GM18517 (cell line): ENCODE measurements around the gene STAT5A.
"Not testable (repeated sequence)": the region's sequence is repeated elsewhere in the genome, so short reads cannot be mapped to it uniquely, and the experiment has no call there.

Experiments
- ATAC-seq: cut with Tn5 transposase; IDR thresholded peaks from one replicate; pipeline ENCODE4 v1.9.1; 2021; ENCODE audit warnings: mild to moderate bottlenecking, moderate library complexity; ENCODE audit not compliant: unreplicated experiment

STAT5A gene

GRCh38 chr17:42287977-42288802 lies at the start of gene STAT5A:
Gene STAT5A (plus strand): TSS chr17:42288498. CDS start chr17:42289412, 914 bp downstream.
- ATAC-seq, result peak; percentile 42

GRCh38 chr17:42239576-42239975 lies 48.7 kb upstream of the STAT5A start:
- ATAC-seq, result not testable (repeated sequence)

DNA sequence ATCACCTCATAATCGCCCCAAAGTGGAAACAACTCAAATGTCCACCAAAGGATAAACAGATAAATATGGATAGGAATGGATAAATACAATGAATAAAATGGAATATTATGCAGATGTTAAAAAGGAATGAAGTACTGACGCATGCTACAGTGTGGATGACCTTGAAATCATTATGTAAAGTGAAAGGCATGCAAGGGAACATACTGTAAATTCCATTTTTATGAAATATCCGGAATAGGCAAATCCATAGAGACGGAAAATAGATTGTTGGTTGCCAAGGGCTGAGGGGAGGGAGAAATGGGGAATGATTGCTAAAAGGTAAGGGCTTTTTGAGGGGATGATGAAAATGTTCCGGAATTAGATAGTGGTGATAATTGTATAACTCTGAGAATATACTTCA lies 48.1 kb upstream of the STAT5A start:
- ATAC-seq, result no peak

GRCh38 chr17:42240863-42241262 lies 47.4 kb upstream of the STAT5A start:
- not testable (repeated sequence) for ATAC-seq

GRCh38 chr17:42241871-42242270 lies 46.4 kb upstream of the STAT5A start:
- ATAC-seq, result no peak

GRCh38 chr17:42243493-42243982 lies 44.8 kb upstream of the STAT5A start:
- no peak for ATAC-seq

GRCh38 chr17:42244116-42244515 lies 44.2 kb upstream of the STAT5A start:
- ATAC-seq, result not testable (repeated sequence)

DNA sequence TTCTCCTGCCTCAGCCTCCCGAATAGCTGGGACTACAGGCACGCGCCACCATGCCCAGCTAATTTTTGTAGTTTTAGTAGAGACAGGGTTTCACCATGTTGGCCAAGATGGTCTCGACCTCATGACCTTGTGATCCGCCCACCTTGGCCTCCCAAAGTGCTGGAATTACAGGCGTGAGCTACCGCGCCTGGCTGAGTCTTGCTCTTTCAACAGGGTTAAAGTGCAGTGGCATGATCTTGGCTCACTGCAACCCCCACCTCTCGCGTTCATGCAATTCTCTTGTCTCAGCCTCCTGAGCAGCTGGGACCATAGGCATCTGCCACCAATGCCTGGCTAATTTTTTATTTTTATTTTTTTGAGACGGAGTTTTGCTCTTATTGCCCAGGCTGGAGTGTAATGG lies 43.1 kb upstream of the STAT5A start:
- ATAC-seq, result not testable (repeated sequence)

GRCh38 chr17:42246515-42246914 lies 41.8 kb upstream of the STAT5A start:
- ATAC-seq, result no peak

DNA sequence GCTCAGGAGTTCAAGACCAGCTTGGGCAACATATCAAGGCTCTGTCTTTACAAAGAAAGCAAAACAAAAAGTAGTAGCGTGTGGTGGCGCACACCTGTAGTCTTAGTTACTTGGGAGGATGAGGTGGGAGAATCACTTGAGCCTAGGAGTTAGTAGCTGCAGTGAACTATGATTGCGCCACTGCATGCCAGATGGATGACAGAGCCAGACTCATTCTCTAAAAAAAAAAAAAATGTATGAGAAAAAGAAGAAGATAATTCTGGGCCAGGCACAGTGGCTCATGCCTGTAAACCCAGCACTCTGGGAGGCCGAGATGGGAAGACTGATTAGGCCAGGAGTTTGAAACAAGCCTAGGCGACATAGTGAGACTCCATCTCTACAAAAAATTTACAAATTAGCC lies 40.6 kb upstream of the STAT5A start:
- ATAC-seq, result no peak

- peak; percentile 79 for ATAC-seq
Measured at GRCh38 chr17:42248351-42249179, 39.7 kb upstream of the STAT5A start.

DNA sequence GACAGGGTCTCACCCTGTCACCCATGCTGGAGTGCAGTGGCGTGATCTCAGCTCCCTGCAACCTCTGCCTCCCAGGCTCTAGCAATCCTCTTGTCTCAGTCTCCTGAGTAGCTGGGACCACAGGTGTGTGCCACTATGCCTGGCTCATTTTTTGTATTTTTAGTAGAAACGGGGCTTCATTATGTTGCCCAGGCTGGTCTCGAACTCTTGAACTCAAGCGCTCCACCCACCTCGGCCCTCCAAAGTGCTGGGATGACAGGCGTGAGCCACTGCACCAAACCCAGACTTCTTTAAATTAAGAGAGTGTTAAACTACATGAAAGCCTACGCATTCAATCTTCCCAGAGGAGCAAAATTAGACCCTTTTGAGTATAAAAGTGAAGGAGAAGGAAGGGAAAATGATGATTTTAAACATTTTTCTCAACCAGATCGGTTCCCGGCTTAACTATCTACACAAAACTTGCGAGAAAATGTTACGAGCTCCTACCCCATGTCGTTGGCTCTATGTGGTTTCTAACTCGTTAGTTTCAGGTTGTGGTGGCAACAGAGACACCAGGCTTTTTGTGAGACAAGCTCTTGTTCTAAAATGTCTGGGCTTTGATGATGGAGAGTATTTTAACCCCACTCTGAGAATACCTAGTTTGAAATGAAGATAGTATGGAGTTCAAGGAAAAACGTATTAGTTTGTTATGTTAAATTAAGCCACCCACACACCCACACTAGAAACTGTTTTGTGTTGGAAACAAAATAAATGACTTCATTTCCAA lies 38.4 kb upstream of the STAT5A start:
- no peak for ATAC-seq

DNA sequence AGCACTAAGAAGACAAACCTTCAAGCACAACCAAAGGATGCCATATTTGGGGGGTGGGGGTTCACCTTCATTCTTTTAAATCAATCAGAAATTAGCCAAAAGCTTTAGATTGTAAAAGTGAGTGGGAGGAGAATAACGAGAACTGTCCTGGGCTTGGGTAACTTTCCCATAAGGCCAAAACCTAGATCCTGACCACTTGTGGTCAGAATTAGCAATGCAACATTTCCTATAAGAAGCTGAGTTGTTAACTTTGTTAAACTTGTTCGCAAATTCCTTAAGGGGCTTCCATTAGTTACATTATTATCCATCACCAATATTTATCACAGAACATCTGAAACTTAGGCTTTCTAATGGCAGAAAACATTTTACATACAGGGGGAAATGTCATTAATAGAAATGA lies 37.2 kb upstream of the STAT5A start:
- no peak for ATAC-seq

DNA sequence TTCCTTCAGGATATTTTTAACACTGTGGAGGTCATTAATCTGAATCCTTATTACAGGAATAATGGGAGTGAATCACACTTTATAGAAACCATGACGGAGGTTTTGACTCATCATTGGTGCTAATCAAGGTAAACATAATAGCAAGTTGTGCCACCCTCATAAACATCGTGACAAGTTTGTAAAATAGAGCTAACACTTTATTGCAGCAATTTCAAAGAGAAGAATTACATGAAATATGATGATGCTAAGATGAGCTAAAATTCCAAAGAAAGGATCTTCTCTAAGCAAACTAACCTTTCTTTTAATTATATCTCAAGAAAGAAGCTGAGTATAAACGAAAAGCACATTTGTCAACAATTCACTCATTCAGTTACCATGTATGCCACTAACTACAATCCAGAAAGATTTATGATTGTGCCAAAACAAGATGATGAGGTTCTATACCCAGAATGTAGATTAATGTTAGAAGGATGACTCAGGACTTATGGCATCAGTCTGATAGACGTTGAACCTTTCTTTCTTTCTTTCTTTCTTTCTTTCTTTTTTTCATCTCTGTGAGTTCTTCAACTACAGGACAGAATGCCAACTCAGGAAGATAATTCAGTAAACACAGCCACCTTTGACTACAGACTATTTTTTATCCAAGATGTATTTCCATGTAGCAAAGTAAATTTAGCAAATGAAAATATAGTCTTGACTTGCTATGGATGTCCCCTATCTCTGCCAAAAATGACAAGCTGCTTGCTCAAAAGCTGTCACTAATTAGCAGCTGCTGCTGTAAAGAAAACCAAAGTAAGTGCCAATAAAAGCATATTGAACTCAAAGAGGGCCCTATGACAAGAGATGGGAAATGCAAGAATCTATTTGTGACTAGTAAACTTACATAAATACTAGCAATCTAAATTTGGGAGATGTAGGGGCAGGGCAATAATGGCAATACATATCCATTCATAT lies 35.4 kb upstream of the STAT5A start:
- no peak for ATAC-seq

DNA sequence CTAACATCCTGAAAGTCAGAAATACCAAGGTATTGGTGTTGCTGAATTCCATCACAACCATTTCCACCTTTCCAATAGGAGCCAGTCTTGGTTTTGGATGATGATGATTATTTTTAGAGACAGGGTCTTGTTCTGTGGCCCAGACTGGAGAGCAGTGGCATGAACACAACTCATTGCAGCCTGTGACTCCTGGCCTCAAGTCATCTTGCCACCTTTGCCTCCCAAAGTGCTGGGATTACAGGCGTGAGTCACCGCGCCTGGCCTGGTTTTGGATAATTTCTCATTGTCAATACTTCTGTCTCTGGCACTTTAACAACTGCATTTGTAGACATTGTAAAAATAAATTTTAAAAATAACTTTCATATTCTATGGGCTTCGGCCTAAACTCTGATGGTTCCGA lies 34.7 kb upstream of the STAT5A start:
- no peak for ATAC-seq

DNA sequence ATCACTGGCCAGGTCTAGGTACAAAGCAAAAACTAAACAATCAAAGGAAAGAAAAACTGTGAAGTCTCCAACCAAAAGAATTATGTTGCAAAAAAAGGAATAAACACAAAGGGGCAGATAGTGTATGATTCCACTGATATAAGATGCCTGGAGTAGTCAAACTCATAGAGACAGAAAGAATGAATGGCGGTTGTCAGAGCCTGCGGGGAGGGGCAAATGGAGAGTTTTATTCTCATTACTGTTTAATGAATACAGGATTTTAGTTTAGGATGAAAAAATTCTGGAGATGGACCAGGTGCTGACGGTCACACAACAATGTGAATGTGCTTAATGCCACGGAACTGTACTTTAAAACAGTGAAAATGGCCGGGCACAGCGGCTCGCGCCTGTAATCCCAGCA lies 32.9 kb upstream of the STAT5A start:
- ATAC-seq, result no peak

GRCh38 chr17:42260318-42260717 lies 28.0 kb upstream of the STAT5A start:
- no peak for ATAC-seq

DNA sequence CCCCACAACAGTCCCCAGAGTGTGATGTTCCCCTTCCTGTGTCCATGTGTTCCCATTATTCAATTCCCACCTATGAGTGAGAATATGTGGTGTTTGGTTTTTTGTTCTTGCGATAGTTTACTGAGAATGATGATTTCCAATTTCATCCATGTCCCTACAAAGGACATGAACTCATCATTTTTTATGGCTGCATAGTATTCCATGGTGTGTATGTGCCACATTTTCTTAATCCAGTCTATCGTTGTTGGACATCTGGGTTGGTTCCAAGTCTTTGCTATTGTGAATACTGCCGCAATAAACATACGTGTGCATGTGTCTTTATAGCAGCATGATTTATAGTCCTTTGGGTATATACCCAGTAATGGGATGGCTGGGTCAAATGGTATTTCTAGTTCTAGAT lies 23.9 kb upstream of the STAT5A start:
- ATAC-seq, result not testable (repeated sequence)

GRCh38 chr17:42266462-42266861 lies 21.8 kb upstream of the STAT5A start:
- no peak for ATAC-seq
